ENCODE results near the gene AS3MT. TPM values are rescaled to one million over a fixed set of nuclear protein-coding genes. Genes with fewer than 3 reads are reported as not detected.

AS3MT gene
- total and polyA plus RNA-seq, 2 of the 8 experiments (the other 6 are each of a cell fraction or from before 2014, with no cell fraction given) = 5.8 to 10.3 TPM

GRCh38 chr10:102835007-102835482 lies 34.2 kb upstream of the AS3MT start:
- H4K5ac ChIP-seq (ENCODE audit: insufficient read length, low read depth, low read length) = no peak overlapping the region
- peak; percentile 85 for FAIRE-seq
- no peaks in the 10 kb centered on the region for H3K36me3 ChIP-seq (ENCODE audit: control insufficient read depth in 2 of 4, insufficient read depth in 4 of 4, low read length in 3 of 4)
- no peaks in the 10 kb centered on the region for H3K79me1 ChIP-seq (ENCODE audit: low read depth, low read length)
- peak; percentile 62 to 88 for DNase-seq (ENCODE audit: low read depth in 1 of 2, low spot score in 2 of 2)
- no peaks in the 10 kb centered on the region for H4K20me1 ChIP-seq (replicated peaks in 1 of 2; ENCODE audit: control insufficient read depth in 1 of 2, insufficient read depth in 2 of 2, low read length in 2 of 2)
- H3K14ac ChIP-seq (ENCODE audit: insufficient read length) = no peak overlapping the region
- no peaks in the 10 kb centered on the region; a peak in 1 of 7 replicates for H3K27me3 ChIP-seq (replicated peaks in 1 of 4; ENCODE audit: control insufficient read depth in 3 of 4, extremely low read depth in 1 of 4, insufficient read depth in 3 of 4, low read length in 3 of 4)
- no peak overlapping the region for H2BK5ac ChIP-seq (ENCODE audit: low read depth, low read length)
- H3K4ac ChIP-seq (replicated peaks; ENCODE audit: insufficient read length, low read depth, low read length) = no peak overlapping the region
- H3K23me2 ChIP-seq (ENCODE audit: low read depth, low read length) = no peaks in the 10 kb centered on the region; the same call in 1 of the 2 replicates
- peak overlapping the region; percentile 36 for H4K91ac ChIP-seq (replicated peaks; ENCODE audit: insufficient read length, low read length)
- H3K23ac ChIP-seq (ENCODE audit: insufficient read length) = no peak overlapping the region
- no peak overlapping the region for H3K18ac ChIP-seq (ENCODE audit: extremely low read depth, low read length)
- peak overlapping the region; percentile 42; the same call in 1 of the 2 replicates for H2BK12ac ChIP-seq (ENCODE audit: low read depth, low read length)
- no peak overlapping the region for H2BK120ac ChIP-seq (replicated peaks; ENCODE audit: low read depth, low read length)
- H3K4me1 ChIP-seq (replicated peaks in 1 of 4; ENCODE audit: control insufficient read depth in 3 of 4, insufficient read depth in 4 of 4, low read length in 3 of 4) = 0 out of 7 replicates have a peak, but pooled peaks cover 0 to 2% (median 0%) of the 10 kb centered on the region in 4 experiments
- peak overlapping the region; percentile 67; the same call in 1 of the 2 replicates for H2BK15ac ChIP-seq (ENCODE audit: low read length)
- POLR2A ChIA-PET (ENCODE audit: partially characterized antibody) = interaction anchor here (1.1 to 2.0 kb wide), 2 partner anchors 19 to 80 kb away, joined by 3 to 5 read pairs; partner anchors contain the start of gene BORCS7
- no peaks in the 10 kb centered on the region for H3K9me3 ChIP-seq (ENCODE audit: insufficient read depth in 2 of 2, low read depth in 1 of 2, low read length in 1 of 2)
- H2BK20ac ChIP-seq (ENCODE audit: low read length) = 0 out of 2 replicates have a peak overlapping the region, but pooled peaks have one; percentile 2
- CTCF ChIA-PET (ENCODE audit: partially characterized antibody) = interaction anchor here (0.6 to 11.3 kb wide), 38 partner anchors 8 to 478 kb away, joined by 3 to 118 read pairs (median 4); partner anchors contain the start of gene CNNM2
- no peak overlapping the region for H3K56ac ChIP-seq (replicated peaks; ENCODE audit: insufficient read length, low read depth, low read length)
- H4K8ac ChIP-seq (ENCODE audit: extremely low read depth, insufficient read depth, low read length) = peak overlapping the region; percentile 39; the same call in 1 of the 2 replicates
- H3K4me3 ChIP-seq (ENCODE audit: extremely low read depth in 1 of 4, insufficient read depth in 2 of 4, low read depth in 3 of 4, low read length in 4 of 4) = no peak overlapping the region
- no peak overlapping the region for H3K9ac ChIP-seq (replicated peaks in 1 of 4; ENCODE audit: extremely low read depth in 1 of 4, low read depth in 3 of 4, low read length in 3 of 4)
- no peak overlapping the region for H2AK5ac ChIP-seq (ENCODE audit: low read depth, low read length)
- no peaks in the 10 kb centered on the region for H3K79me2 ChIP-seq (ENCODE audit: control insufficient read depth in 1 of 2, insufficient read depth in 2 of 2, low read length in 2 of 2)
- WGBS, 2 experiments (ENCODE audit: extremely low coverage in 1 of 2, insufficient coverage in 1 of 2, insufficient read length in 1 of 2, insufficient replicate concordance in 2 of 2, low coverage in 1 of 2, low lambda C conversion rate in 2 of 2, missing lambda C conversion rate in 1 of 2) = 69% methylated on average over 11 of the region's 11 CpGs; no CpG with 5 or more reads in 1 of the 2 experiments
- no peak overlapping the region for H3K4me2 ChIP-seq (ENCODE audit: insufficient read depth in 1 of 2, low read depth in 2 of 2, low read length in 2 of 2)
- no peak overlapping the region for H3K27ac ChIP-seq (ENCODE audit: low read depth, low read length)
- H2AFZ ChIP-seq (ENCODE audit: low read length) = peak overlapping the region; percentile 97
- TF ChIP-seq RXRA (IDR thresholded peaks at IDR 0.05; ENCODE audit: insufficient read depth, low read depth, low read length) (no peak), SP4 (IDR thresholded peaks at IDR 0.05; ENCODE audit: low read length) (no peak), SRF (IDR thresholded peaks at IDR 0.05; ENCODE audit: low read depth, low read length) (no peak), TCF12 (IDR thresholded peaks at IDR 0.05; ENCODE audit: low read depth, low read length) (no peak), CHD1 (IDR thresholded peaks at IDR 0.05; ENCODE audit: low read depth, low read length) (no peak), CEBPB (IDR thresholded peaks at IDR 0.05; ENCODE audit: low read depth, low read length) (no peak; the same call in 1 of the 2 replicates), JUND (IDR thresholded peaks at IDR 0.05; ENCODE audit: low read length) (no peak), POU5F1 (IDR thresholded peaks at IDR 0.05; ENCODE audit: low read depth, low read length) (no peak), KDM1A (IDR thresholded peaks at IDR 0.05; ENCODE audit: borderline replicate concordance, low read length) (no peak), NANOG (IDR thresholded peaks at IDR 0.05; ENCODE audit: insufficient read depth, low read depth, low read length, poor library complexity, severe bottlenecking) (no peak), SUZ12 (IDR thresholded peaks at IDR 0.05; ENCODE audit: low read length) (no peak), BCL11A (IDR thresholded peaks at IDR 0.05; ENCODE audit: low read depth in 2 of 2, low read length in 2 of 2) (no peak), SP1 (IDR thresholded peaks at IDR 0.05; ENCODE audit: low read depth, low read length) (no peak), KDM4A (IDR thresholded peaks at IDR 0.05; ENCODE audit: low read depth, low read length, severe bottlenecking) (no peak)

Measured in H1 (cell line).